Brain pericyte (primary cell): ENCODE results near the gene TCERG1L.

Source experiments
- DNase-seq: peaks from one replicate; pipeline ENCODE4 v3.0.0-alpha.2; 2012; ENCODE audit warnings: low read depth, low spot score

The TCERG1L gene

DNA sequence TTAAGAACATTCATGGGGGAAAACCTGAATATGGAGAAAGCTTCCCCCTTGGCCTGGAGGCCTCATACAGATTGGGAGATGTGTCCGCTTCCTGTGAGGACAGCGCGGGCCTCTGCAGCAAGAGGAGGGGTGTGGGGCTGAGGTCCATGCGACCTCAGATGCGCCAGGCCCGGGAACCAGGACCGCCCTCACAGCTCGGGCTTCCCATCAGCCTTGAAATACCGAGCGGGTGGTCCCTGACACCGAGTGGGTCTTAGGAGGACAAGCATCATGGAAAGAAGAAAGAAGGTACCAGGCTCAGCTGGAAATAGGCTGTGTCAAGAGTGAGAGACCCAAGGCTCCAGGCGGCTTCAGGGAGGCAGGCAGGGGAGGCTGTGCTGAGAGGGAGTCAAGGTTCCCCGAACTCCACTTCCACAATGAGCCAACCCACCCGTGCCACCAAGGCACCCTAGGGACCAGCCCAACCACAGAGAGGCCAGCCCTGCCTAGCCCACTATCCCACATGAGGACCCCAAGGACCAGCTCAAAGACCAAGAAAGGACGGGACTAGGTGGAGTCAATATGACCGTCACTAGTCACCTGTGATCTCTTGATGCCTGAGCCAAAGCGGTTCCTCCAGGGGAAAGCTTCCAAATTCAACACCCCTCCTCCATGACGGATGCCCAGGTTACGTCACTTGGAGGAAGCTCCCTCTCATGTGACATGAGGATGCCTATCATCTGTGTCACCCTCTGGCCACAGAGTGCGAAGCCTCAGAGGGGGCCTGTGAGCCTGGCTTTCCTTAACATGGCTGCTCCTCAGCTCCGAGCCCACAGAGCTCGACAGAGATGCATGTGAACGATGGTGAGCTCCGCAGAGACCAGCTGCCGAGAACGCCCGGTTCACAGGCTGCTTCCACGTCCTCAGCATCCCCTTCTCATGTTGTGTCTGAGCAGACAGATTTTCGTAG lies 103.7 kb downstream of the TCERG1L start:
- DNase-seq = no peak

DNA sequence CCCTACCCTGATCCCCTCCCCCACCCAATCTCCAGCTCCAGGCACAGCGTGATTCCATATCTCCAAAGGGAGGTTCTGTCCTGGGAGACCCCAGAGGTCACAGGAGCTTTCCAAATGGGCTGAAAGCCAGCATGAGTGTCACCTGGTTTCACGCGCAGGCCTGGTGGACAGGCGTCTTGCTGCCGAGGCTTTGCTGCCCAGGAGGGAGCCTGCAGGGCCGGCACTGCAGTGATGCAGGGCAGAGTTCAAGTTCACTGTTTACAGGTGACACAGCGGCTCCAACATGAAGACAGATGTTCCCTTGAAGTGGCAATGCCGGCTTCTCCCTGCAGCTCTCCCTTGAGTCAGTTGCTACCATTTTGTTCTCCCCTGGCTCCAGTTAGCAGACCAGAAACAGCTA lies 104.3 kb downstream of the TCERG1L start:
- DNase-seq = no peak

DNA sequence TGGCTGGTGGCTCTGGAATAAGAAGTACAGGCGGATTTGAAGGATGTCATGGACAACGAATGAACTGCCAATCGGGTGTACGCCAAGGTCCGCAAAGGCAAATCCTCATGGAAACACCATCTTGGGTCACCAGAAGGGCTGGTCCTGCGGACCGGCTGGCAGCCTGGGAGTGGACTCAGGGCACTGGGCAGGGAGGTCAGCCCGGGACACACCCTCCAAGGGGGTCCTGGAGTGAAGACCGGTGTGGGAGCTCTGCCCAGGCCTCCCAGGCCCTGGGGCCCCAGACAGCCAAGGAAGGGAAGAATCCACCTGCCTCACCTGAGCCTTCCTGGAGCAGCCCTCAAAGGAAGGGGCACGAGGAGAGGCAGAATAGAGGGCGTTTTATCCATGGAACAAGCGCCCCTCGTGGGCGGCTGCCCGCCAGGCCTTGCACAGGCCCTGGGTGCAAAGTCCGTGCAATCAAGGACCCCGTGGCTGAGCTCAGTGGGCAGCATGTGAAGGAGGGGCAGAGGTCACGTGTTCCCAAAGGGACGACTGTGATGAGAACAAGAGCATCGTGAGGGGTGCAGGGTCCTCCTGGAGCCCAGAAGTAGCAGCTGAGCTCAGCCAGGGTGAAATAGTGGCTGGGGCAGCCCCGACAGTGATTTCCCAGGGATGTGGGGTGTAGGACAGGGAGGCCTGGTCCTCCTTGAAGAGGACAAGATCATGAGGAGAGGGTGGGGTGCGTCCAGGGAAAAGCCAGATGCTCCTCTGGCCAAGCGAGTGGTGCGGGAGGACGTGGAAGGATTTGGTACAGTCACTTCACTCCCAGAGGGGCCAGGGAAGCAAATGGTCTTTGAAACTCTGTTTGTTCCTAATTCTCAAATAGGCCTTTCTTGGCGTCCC lies 105.2 kb downstream of the TCERG1L start:
- DNase-seq = no peak

DNA sequence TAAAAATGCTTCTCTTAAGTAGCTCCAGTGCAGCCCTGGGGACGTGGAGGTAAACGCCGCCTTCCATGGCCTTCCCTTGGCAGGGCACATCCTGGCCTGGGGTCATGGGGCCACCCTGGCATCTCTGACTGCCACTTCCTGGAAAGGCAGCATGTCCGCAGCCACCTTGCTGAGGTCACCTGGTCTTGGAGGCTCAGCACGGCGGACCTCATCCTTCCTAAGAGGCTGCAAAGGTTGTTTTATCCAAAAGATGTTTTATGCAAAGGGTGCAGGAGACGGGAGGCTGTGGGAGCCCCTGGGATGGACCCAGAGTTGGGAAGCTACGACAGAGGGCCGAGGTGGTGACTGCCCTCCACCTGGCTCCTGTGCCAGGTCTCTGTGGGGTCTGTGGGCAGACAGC lies 106.0 kb downstream of the TCERG1L start:
- no peak for DNase-seq

DNA sequence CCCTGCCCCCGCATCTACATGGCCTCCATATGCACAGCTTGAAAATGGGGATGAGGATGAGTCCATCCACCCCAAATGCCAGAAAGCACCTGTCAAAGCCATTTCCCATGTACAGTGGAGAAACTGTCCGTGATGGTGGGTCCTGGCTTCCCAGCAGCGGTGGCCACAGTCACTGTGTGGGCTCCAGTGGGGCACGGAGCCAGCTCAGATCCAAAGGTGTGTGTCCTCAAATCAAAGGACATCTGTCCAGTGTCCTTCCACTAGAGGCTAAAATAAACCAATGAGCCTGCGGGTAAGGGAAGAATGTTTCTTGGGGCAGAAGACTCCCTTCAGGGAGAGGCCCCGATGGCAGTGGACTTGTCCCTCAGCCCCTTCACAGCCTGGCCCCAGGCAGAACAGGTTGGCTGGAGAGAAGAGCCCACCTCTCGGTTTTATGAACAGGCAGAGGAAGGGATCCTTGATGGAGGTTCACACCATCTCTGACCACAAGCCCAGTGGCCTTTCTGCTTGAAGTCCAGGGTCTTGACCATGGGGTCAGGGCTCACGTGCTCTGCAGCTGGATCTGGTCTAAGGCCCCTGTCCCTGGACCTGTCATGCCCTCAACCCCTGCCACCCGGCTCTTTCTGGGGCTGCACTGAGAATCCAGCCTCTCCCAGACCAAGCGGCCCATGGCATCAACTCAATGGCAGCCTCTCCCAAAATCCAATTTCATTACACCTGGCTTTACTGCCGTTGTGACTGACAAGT lies 106.9 kb downstream of the TCERG1L start:
- no peak for DNase-seq

DNA sequence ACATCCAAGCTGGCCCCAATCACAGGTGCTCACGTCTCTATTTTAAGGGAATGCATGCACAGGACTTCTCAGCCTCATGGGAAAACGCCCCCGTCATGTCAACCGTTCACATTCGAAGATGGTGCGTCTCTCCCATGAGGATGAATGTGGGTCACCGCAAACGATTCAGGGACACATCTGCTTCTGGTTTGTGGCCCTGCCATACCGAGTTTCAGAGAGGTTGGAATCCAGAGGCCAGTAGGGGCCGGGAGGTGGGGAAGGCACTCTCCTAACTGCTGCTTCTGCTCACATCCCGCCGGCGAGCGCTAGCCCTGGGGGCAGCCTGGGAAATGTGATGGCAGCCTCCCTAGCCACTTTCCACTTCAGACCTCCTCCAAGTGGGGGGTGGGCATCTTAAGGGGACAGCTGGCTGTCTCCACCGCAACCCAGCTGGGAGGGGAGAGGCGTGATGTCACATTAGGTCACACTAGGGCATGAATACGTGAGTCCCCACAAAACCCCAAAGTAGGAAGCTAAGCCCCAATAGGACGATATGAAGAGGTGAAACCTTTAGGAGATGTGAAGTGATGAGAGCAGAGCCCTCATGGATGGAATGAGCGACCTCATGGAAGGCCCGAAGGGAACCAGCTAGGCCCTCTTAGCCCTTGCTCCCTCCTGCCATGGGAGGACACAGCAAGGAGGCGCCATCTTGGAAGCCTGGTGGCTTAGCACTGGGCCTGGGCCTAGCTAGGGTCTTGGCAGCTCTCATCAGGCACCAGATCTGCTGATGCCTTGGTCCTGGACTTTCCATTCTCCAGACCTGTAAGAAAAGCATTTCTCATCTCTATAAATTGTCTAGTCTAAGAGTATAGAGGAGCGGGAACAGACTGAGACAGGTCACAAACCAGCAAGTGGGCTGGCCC lies 107.8 kb downstream of the TCERG1L start:
- DNase-seq = no peak

DNA sequence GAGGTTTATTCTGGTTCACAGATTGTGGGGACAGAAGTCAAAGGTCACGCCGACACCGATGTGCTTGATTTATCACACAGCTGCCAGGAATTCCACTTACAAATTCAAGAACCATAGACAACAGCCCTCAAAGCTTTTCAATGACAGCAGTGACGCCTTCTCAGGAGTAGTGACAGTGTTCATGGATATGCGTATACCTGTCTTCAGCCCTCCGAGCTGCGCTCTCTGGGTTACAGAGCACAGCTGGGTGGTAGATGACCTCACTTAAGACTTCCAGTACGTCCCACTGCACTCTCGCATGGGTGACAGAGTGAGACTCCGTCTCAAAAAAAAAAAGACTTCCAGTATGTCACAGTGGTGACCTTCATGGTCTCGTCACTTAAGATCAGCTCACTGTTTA lies 108.5 kb downstream of the TCERG1L start:
- DNase-seq = no peak

DNA sequence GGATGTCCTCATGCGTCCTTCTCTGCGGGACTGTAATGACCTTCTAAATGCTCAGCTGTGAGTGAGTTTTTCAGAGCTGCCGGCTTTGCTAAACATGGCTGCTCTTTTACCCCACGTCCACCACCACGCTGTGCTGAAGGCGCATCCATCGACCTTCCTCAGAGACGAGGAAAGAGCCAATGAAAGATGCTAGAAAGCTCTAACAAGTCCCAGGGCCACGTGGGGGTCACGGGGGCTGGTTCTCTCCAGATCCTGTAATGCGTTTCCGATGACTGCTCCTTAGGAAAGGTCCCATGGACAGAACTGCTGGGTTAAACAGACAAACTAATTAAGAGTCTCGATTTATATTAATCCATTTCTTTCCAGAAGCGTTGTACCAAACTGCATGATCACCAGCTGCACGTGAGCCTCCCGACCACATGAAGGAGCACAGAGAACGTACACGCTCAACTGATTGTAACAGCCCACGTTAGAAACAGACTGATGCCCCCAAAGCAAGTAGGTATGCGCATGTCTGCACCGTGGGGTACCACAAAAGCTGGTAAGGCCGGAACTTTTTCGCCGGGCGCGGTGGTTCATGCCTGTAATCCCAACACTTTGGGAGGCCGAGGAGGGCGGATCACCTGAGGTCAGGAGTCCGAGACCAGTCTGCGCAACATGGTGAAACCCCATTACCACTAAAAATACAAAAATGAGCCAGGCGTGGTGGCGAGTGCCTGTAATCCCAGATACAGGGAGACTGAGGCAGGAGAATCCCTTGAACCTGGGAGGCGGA lies 109.6 kb downstream of the TCERG1L start:
- no peak for DNase-seq

DNA sequence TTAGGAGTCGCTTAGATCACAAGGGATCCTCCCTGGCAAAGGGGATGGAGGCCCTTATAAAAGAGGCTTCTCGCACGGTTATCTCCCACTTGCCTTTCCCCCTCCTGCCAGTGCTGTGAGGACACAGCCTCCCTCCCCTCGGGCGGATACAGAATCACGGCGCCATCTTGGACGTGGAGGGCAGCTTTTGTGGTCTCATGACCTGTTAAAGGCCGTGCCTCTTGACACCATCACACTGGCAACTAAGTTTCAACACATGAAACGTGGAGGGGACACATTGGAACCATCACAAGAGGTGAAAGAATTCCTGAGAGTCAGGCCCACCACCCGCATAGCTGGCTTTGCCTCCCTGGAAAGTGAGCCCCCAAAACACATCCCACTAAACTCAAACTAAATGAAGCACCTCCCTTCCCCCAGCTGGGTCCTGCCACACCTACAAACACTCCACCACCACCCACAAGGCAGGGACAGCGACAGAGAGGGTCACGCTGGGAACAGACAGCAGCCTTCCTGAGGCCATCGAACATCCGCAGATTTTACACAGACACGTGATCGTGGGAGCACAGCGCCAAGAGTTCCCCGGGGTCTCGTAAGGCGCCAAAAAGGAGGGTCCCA lies 110.6 kb downstream of the TCERG1L start:
- DNase-seq = no peak

DNA sequence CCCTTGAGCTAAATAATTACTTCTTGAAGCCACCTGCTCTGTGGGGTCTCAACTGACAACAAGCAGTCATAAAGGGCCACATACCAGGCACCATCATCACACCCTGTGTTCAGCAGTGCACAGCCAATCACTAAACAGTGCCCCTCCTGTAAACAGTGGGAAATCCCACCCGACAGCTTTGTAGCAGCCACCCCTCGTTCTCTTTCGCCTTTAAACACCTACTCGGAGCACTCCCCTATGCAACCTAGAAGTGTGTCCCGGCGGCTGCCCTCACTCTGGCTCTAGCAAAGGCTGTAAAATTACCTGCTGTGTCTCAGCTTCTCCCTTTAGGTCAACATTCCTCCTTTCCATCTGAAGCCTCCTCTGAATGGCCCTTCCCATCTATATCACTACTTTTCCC lies 111.9 kb downstream of the TCERG1L start:
- no peak for DNase-seq

DNA sequence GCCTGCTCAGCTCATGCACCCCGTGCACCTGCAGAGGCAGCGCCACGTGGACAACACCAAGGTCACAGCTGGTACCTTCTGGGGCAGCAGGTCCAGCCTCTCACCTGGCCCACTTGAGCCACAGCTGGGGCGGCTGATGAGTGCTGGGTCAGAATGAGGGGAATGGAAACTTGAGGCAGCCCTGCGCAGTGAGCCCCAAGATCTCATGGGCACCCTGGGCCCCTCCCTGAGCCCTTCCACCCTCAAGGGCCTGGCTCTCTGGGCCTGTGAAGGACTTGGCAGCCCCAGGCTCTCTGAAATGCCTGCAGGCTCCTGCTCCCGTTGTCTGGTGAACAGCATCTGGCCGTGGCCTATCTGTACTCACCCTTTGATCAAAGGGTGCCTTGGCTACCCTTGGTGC lies 112.7 kb downstream of the TCERG1L start:
- DNase-seq = no peak

DNA sequence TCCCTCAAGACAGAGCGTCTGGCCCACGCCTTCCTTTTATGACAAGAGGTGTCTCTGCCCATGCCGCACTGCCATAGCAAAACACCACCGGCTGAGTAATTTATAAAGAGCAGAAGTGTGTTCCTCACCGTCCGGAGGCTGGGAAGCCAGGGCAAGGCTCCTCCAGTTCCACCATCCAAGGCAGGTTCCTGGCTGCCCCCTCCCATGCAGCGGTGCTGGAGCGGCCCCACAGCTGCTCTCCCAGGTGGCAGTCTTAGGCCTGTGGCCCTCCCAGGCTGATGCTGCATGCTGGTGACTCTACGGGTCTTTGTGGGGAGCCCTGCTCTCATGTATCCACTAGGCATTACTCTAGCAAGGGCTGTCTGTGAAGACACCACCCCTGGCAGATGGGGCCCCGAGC lies 113.1 kb downstream of the TCERG1L start:
- no peak for DNase-seq

DNA sequence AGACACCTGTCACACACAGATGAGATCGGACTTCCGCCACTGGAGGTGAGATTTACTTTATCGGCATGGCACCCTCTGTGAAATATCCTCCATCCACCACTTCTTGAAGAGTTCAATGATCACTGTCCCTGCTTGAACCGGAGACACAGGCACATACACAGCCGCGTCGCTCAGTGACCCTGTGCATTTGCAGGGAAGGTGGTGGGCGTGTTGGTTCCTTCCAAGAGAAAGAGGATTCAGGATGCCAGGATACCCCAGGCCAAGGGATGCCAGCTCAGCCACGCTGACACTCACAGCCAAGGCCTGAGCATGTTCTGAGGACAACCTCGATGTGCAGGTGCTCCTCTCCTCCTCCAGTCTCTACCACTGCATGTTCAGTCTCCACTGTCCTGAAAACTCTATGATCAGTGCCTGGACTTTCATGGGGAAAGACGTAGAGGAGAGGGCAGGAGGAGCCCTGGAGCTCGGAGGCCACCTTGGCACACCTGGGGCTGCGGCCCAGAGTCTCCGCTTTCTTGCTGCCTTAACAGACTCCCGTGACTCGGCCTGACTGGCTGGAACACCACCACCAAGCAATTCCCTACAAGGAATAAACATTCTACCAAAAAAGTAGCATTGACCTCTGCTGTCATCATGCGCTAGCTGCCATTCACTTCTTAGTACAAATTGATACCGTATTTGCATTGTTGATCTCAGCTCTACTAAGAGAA lies 115.2 kb downstream of the TCERG1L start:
- DNase-seq = no peak

DNA sequence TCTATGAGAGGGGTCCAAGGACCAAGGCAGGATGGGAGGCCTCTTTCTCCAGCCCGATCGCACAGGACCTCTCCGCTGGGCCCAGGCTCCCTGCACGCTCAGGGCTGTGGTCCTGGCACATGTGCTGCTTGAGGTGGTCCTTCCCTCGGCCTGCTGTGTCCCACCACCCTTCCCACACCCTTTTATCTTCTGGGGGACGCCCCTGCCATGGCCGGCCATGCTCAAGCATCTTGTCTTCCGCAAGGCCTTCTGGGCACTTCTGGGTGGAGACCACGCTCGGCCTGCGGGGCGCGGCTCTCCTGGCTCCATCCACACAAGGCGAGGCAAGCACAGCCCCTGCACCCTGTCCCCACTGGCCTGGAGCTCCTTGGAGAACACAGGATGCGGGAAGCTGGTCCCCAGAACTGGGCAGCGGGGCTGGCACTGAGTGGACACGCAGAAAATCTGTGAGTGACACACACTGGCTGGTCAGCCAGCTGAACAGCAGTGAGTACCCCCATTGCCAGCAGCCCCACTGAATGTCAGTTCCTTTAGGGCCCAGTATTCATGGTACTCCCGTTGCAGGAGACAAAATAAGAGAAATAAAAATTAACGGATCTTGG lies 115.9 kb downstream of the TCERG1L start:
- no peak for DNase-seq

DNA sequence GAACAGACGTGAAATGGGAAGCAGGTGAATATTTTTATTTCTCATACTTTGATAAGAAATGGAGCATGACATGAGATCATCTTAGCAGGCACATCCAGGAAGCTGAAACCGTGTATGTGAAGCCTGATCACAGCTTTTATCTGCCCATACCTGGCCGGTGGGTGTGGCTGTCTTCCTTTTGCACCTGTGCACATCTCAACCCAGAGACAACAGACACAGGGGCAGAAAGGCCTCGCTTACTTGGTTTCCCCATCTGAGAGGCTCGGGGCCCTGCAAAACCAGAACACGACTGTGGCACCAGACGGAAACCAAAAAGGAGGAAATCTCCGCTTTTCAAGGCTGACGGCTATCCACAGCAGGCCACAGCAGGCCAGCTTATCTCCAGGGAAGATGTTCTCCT lies 116.4 kb downstream of the TCERG1L start:
- DNase-seq = no peak

DNA sequence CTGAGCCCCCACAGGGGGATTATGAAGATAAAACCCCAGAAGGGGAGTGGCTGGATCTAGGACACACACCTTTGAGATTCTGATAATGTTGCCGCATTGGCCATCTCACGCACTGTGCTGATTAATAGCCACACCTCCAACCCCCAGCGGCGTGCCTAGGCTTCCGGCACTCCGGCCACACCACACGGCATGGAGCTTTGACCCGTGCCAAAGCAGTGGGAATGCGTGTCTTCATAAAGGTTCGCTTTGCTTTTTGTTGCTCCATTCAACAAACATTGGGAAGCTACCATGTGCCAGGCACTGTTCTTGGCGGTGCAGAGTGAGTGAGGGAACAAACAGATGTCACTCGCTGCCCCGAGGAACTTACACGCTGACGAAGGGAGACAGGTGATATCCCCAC lies 117.6 kb downstream of the TCERG1L start:
- DNase-seq = no peak

DNA sequence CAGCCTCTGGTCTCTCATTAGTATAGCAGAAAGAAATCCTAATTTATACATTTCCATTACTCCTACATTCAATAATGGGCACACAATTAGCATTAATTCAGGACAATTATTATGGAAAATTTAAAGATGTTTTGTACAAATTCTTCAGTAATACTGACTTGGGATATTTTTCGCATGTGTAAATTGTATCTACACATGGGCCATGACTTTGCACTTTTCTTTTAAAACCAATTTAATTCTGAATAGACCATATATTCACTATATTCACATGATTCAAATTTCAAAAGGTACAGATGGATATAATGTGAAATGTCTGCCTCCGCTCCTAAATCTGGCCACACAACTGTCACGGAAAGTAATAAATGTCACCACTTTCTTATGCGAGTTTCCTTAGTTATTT lies 123.0 kb downstream of the TCERG1L start:
- no peak for DNase-seq

DNA sequence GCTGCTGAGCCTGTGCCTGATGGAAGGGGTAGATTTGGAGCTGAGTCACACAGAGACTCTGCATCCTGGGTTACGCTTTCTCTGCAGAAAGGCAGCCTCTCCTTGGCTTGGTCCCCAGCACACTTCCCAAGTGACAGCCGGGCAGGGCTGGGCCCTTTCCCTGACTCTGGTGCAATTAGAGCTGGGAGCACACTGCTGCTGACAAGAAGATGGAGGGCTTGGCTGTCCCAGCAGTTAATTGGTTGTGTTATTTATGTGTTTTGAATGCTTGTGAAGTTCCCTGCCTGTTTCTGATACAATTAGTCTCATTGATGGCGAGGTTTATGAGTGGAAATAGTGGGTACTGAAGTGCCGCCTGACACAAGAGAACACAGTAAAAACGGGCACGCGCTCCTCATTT lies 123.6 kb downstream of the TCERG1L start:
- no peak for DNase-seq

DNA sequence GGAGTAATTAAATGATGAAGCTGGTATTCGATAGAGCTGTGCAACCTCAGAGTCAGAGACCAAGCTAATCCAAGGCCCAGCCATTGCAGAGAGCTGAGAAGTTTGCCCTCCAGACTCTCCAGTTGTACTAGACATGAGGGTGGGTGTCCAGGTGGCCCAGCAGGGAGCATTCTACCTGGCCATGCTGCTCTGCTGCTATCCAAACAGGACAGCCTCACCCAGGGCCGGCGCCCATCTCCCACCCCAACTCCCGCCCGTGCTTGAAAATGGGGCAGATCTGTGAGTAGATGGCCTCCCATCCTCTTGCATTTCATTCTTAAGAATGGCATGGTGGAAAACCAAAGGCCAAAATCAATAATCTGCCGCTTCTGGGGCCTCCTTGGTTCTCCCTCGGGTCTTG lies 124.2 kb downstream of the TCERG1L start:
- DNase-seq = no peak
